WTC11 (cell line): Measurements from ENCODE around the gene GABBR2. TPM values are rescaled to one million over a fixed set of nuclear protein-coding genes. Genes with fewer than 3 reads are reported as not detected.

ENCODE experiments used
- ATAC-seq: fragments of 200-7000 bp; cut with Tn5 transposase; 2 replicates; pipeline ENCODE4 v1.10.0; 2021; ENCODE audit warnings: mild to moderate bottlenecking, moderate library complexity
- CTCF ChIA-PET: fragments of 300-600 bp; sonication (Branson Sonifier 250); formaldehyde crosslinking; loops from one replicate; lab custom pipeline; 2021; ENCODE audit warnings: antibody characterized with exemption; lab: Charles Lee
- POLR2A ChIA-PET: fragments of 350-600 bp; sonication (Branson Sonifier 250); formaldehyde crosslinking; loops from one replicate; lab custom pipeline; 2021; ENCODE audit warnings: antibody characterized with exemption; lab: Charles Lee
- DNase-seq: peaks from one replicate; pipeline ENCODE4 v3.0.0; 2021; ENCODE audit warnings: low spot score
- H3K27ac Mint-ChIP-seq: 2 replicates; pipeline ENCODE4 v1.8.0; 2021; ENCODE audit warnings: mixed read lengths
- H3K27me3 Mint-ChIP-seq: 2 replicates; pipeline ENCODE4 v1.8.0; 2021; ENCODE audit warnings: low read depth, mild to moderate bottlenecking, moderate library complexity, mixed read lengths
- H3K36me3 Mint-ChIP-seq: 2 replicates; pipeline ENCODE4 v1.8.0; 2021; ENCODE audit warnings: mixed read lengths
- H3K4me1 Mint-ChIP-seq: 2 replicates; pipeline ENCODE4 v1.8.0; 2022; ENCODE audit warnings: mixed read lengths
- H3K4me3 Mint-ChIP-seq: 2 replicates; pipeline ENCODE4 v1.8.0; 2021; ENCODE audit warnings: mild to moderate bottlenecking, moderate library complexity, mixed read lengths
- H3K9me3 Mint-ChIP-seq: 2 replicates; pipeline ENCODE4 v1.8.0; 2021; ENCODE audit warnings: mixed read lengths
- ATF1 ChIP-seq: sonication (generic); formaldehyde crosslinking; IDR thresholded peaks from 2 replicates; pipeline ENCODE4 v1.8.1; 2023; ENCODE audit warnings: mild to moderate bottlenecking, moderate library complexity, missing genetic modification reagents
- ATF3 ChIP-seq: sonication (generic); formaldehyde crosslinking; conservative IDR thresholded peaks from 2 replicates; pipeline ENCODE4 v1.8.1; 2022; ENCODE audit warnings: mild to moderate bottlenecking, missing genetic modification reagents
- E2F1 ChIP-seq: sonication (generic); formaldehyde crosslinking; IDR thresholded peaks from 2 replicates; pipeline ENCODE4 v1.8.0; 2022; ENCODE audit warnings: mild to moderate bottlenecking, missing genetic modification reagents
- E2F4 ChIP-seq: sonication (generic); formaldehyde crosslinking; IDR thresholded peaks from 2 replicates; pipeline ENCODE4 v1.8.1; 2022; ENCODE audit warnings: low read depth, mild to moderate bottlenecking, moderate library complexity, missing genetic modification reagents, borderline replicate concordance
- ETV6 ChIP-seq: sonication (generic); formaldehyde crosslinking; IDR thresholded peaks from 2 replicates; pipeline ENCODE4 v1.8.1; 2022; ENCODE audit warnings: mild to moderate bottlenecking, missing genetic modification reagents
- FOXK1 ChIP-seq: sonication (generic); formaldehyde crosslinking; IDR thresholded peaks from 2 replicates; pipeline ENCODE4 v1.8.0; 2022; ENCODE audit warnings: mild to moderate bottlenecking, moderate library complexity, missing genetic modification reagents
- JAZF1 ChIP-seq: fragments of 250-450 bp; sonication (Bioruptor Pico); IDR thresholded peaks from 2 replicates; pipeline ENCODE4 v1.9.0; 2021; ENCODE audit warnings: moderate library complexity, mild to moderate bottlenecking, inconsistent platforms
- KAT7 ChIP-seq: sonication (generic); formaldehyde crosslinking; IDR thresholded peaks from 2 replicates; pipeline ENCODE4 v1.8.1; 2023; ENCODE audit warnings: missing genetic modification reagents, mild to moderate bottlenecking, borderline replicate concordance
- MAX ChIP-seq: sonication (generic); formaldehyde crosslinking; IDR thresholded peaks from 2 replicates; pipeline ENCODE4 v1.8.0; 2022; ENCODE audit warnings: mild to moderate bottlenecking, missing genetic modification reagents
- NR3C1 ChIP-seq: sonication (generic); formaldehyde crosslinking; conservative IDR thresholded peaks from 2 replicates; pipeline ENCODE4 v1.8.1; 2023; ENCODE audit warnings: low read depth, mild to moderate bottlenecking, missing genetic modification reagents
- PRRX2 ChIP-seq: fragments of 250-450 bp; sonication (Bioruptor Pico); IDR thresholded peaks from 2 replicates; pipeline ENCODE4 v1.8.0; 2021; ENCODE audit warnings: mild to moderate bottlenecking
- RORB ChIP-seq: fragments of 250-450 bp; sonication (Bioruptor Pico); IDR thresholded peaks from 2 replicates; pipeline ENCODE4 v1.9.0; 2021; ENCODE audit warnings: mild to moderate bottlenecking
- TEAD1 ChIP-seq: sonication (generic); formaldehyde crosslinking; IDR thresholded peaks from 2 replicates; pipeline ENCODE4 v1.8.0; 2022; ENCODE audit warnings: mild to moderate bottlenecking, missing genetic modification reagents
- TP53 ChIP-seq: sonication (generic); formaldehyde crosslinking; IDR thresholded peaks from 2 replicates; pipeline ENCODE4 v1.8.1; 2023; ENCODE audit warnings: mild to moderate bottlenecking, missing genetic modification reagents
- ZNF317 ChIP-seq: sonication (generic); formaldehyde crosslinking; IDR thresholded peaks from 2 replicates; pipeline ENCODE4 v1.8.1; 2023; ENCODE audit warnings: low read depth, mild to moderate bottlenecking, moderate library complexity, missing genetic modification reagents, borderline replicate concordance
- ZSCAN18 ChIP-seq: fragments of 250-450 bp; sonication (Bioruptor Pico); IDR thresholded peaks from 2 replicates; pipeline ENCODE4 v2.1.2; 2022; ENCODE audit warnings: mild to moderate bottlenecking, moderate library complexity
- total RNA-seq: library from RNA; stranded (reverse); gene quantifications from 3 replicates; pipeline ENCODE4 v1.2.3, GENCODE V29; 2021

The GABBR2 gene
- total RNA-seq, 1 experiment from 2014 or later: 0.92 TPM

- POLR2A ChIA-PET: no interaction called here
- ATAC-seq: no peak
- Mint-ChIP-seq H3K36me3 (no peaks in the 10 kb centered on the region), H3K4me3 (no peak overlapping the region), H3K27me3 (no peaks in the 10 kb centered on the region), H3K9me3 (no peaks in the 10 kb centered on the region), H3K4me1 (peaks cover 5% of the 10 kb centered on the region; the same call in 1 of the 2 replicates), H3K27ac (no peak overlapping the region)
- no peak for TF ChIP-seq PRRX2 (CRISPR knock-in tag)
- TF ChIP-seq FOXK1 (CRISPR knock-in tag): no peak
- DNase-seq: no peak
- CTCF ChIA-PET: interaction anchor here (2.5 kb wide), 1 partner anchor 15 kb away, joined by 10 read pairs; no protein-coding TSS in a partner anchor
These were observed 156.4 kb downstream of the GABBR2 start for GRCh38 chr9:98552331-98552730.

- Mint-ChIP-seq H3K9me3 (no peaks in the 10 kb centered on the region), H3K4me3 (no peak overlapping the region), H3K27me3 (no peaks in the 10 kb centered on the region), H3K36me3 (no peaks in the 10 kb centered on the region), H3K4me1 (peaks cover 5% of the 10 kb centered on the region; the same call in 1 of the 2 replicates), H3K27ac (no peak overlapping the region)
- ChIA-PET CTCF (interaction anchor here (2.5 kb wide), 1 partner anchor 15 kb away, joined by 10 read pairs; no protein-coding TSS in a partner anchor), POLR2A (no interaction called here)
- DNase-seq (no peak), ATAC-seq (no peak)
- TF ChIP-seq FOXK1 (CRISPR knock-in tag) (no peak), KAT7 (CRISPR knock-in tag) (no peak), ATF1 (CRISPR knock-in tag) (no peak), E2F1 (no peak)
These were observed 157.0 kb downstream of the GABBR2 start for GRCh38 chr9:98551511-98552286.

- no peak for TF ChIP-seq ZSCAN18 (CRISPR knock-in tag)
- TF ChIP-seq MAX (CRISPR knock-in tag): no peak
- no peak for TF ChIP-seq TEAD1
- no peak for TF ChIP-seq JAZF1 (CRISPR knock-in tag)
- no peak for TF ChIP-seq E2F4 (CRISPR knock-in tag)
- TF ChIP-seq ETV6 (CRISPR knock-in tag): no peak
- no peak for TF ChIP-seq TP53 (CRISPR knock-in tag)
- TF ChIP-seq RORB (CRISPR knock-in tag): no peak
- H3K27ac Mint-ChIP-seq: no peak overlapping the region
- no peaks in the 10 kb centered on the region for H3K36me3 Mint-ChIP-seq
- peaks cover 5% of the 10 kb centered on the region; the same call in 1 of the 2 replicates for H3K4me1 Mint-ChIP-seq
- no peak for DNase-seq
- H3K4me3 Mint-ChIP-seq: no peak overlapping the region
- no peaks in the 10 kb centered on the region for H3K9me3 Mint-ChIP-seq
- ATAC-seq: no peak
- POLR2A ChIA-PET: no interaction called here
- CTCF ChIA-PET: interaction anchor here (1.6 kb wide), 1 partner anchor 14 kb away, joined by 6 read pairs; no protein-coding TSS in a partner anchor
- H3K27me3 Mint-ChIP-seq: no peaks in the 10 kb centered on the region
These were observed 158.4 kb downstream of the GABBR2 start for GRCh38 chr9:98550206-98550820.

GRCh38 chr9:98549401-98549800 lies 159.3 kb downstream of the GABBR2 start:
- peaks cover 5% of the 10 kb centered on the region; the same call in 1 of the 2 replicates for H3K4me1 Mint-ChIP-seq
- ChIA-PET POLR2A (no interaction called here), CTCF (interaction anchor here (1.6 kb wide), 1 partner anchor 13 kb away, joined by 6 read pairs; no protein-coding TSS in a partner anchor)
- no peak overlapping the region for H3K27ac Mint-ChIP-seq
- DNase-seq (no peak), ATAC-seq (no peak)
- H3K4me3 Mint-ChIP-seq: no peak overlapping the region
- TF ChIP-seq ZNF317 (CRISPR knock-in tag): no peak
- no peak for TF ChIP-seq ATF3
- TF ChIP-seq NR3C1 (CRISPR knock-in tag): no peak
- no peak for TF ChIP-seq ZSCAN18 (CRISPR knock-in tag)
- no peak for TF ChIP-seq FOXK1 (CRISPR knock-in tag)
- TF ChIP-seq KAT7 (CRISPR knock-in tag): no peak
- TF ChIP-seq E2F4 (CRISPR knock-in tag): no peak
- TF ChIP-seq JAZF1 (CRISPR knock-in tag): no peak
- no peaks in the 10 kb centered on the region for H3K36me3 Mint-ChIP-seq
- H3K9me3 Mint-ChIP-seq: no peaks in the 10 kb centered on the region
- no peaks in the 10 kb centered on the region for H3K27me3 Mint-ChIP-seq
